Effector memory CD8-positive, alpha-beta T cell (primary cell): Measurements from ENCODE around the gene KCNK18.
A peak's percentile ranks its signal among the peaks of the same experiment; 100 is the strongest.

Experiments
- ATAC-seq: fragments of 150-1000 bp; cut with Tn5 transposase; replicated peaks from 2 replicates; pipeline ENCODE4 v1.10.0; 2021; ENCODE audit warnings: mild to moderate bottlenecking, moderate library complexity
- DNase-seq, 3 experiments: peaks; one replicate each; pipeline ENCODE4 v3.0.0; 2021
- H3K27ac Mint-ChIP-seq, 2 donors: one replicate each; pipeline ENCODE4 v1.8.0; 2022; ENCODE audit warnings: mild to moderate bottlenecking in 2 of 2, mixed read lengths in 2 of 2, moderate library complexity in 2 of 2
- H3K27me3 Mint-ChIP-seq, 2 donors: one replicate each; pipeline ENCODE4 v1.8.0; 2022; ENCODE audit warnings: mixed read lengths in 2 of 2
- H3K36me3 Mint-ChIP-seq: one replicate; pipeline ENCODE4 v1.8.0; 2022; ENCODE audit warnings: mild to moderate bottlenecking, moderate library complexity, mixed read lengths; ENCODE audit not compliant: insufficient read depth
- H3K4me1 Mint-ChIP-seq, 2 donors: one replicate each; pipeline ENCODE4 v1.8.0; 2022; ENCODE audit warnings: low read depth in 2 of 2, mixed read lengths in 2 of 2
- H3K4me3 Mint-ChIP-seq, 2 donors: one replicate each; pipeline ENCODE4 v1.8.0; 2022; ENCODE audit warnings: mild to moderate bottlenecking in 2 of 2, mixed read lengths in 2 of 2, moderate library complexity in 2 of 2
- H3K9me3 Mint-ChIP-seq, 2 donors: one replicate each; pipeline ENCODE4 v1.8.0; 2022; ENCODE audit warnings: mixed read lengths in 2 of 2

The KCNK18 gene

GRCh38 chr10:117239721-117240620, 42.7 kb downstream of the KCNK18 start:
- Mint-ChIP-seq H3K36me3 (no peaks in the 10 kb centered on the region), H3K4me1 (peaks cover 6 to 8% of the 10 kb centered on the region in 2 donors), H3K4me3 (no peak overlapping the region), H3K27me3 (peaks cover 48 to 73% of the 10 kb centered on the region in 2 donors), H3K9me3 (no peaks in the 10 kb centered on the region), H3K27ac (no peak overlapping the region)
- no peak for DNase-seq
- no peak for ATAC-seq

GRCh38 chr10:117240621-117241529, 43.6 kb downstream of the KCNK18 start, which contains the start of gene SLC18A2:
TSS of gene SLC18A2 (plus strand) at chr10:117241114. CDS start at chr10:117241694, 580 bp downstream.
- Mint-ChIP-seq H3K9me3 (no peaks in the 10 kb centered on the region), H3K4me3 (peak within 1 kb of the TSS; percentile 48 to 63), H3K27me3 (peaks cover 57 to 73% of the 10 kb centered on the region in 2 donors), H3K27ac (no peak within 1 kb of the TSS), H3K36me3 (no peaks in the 10 kb centered on the region), H3K4me1 (peaks cover 3 to 8% of the 10 kb centered on the region in 2 donors)
- ATAC-seq (no peak), DNase-seq (no peak)

DNA sequence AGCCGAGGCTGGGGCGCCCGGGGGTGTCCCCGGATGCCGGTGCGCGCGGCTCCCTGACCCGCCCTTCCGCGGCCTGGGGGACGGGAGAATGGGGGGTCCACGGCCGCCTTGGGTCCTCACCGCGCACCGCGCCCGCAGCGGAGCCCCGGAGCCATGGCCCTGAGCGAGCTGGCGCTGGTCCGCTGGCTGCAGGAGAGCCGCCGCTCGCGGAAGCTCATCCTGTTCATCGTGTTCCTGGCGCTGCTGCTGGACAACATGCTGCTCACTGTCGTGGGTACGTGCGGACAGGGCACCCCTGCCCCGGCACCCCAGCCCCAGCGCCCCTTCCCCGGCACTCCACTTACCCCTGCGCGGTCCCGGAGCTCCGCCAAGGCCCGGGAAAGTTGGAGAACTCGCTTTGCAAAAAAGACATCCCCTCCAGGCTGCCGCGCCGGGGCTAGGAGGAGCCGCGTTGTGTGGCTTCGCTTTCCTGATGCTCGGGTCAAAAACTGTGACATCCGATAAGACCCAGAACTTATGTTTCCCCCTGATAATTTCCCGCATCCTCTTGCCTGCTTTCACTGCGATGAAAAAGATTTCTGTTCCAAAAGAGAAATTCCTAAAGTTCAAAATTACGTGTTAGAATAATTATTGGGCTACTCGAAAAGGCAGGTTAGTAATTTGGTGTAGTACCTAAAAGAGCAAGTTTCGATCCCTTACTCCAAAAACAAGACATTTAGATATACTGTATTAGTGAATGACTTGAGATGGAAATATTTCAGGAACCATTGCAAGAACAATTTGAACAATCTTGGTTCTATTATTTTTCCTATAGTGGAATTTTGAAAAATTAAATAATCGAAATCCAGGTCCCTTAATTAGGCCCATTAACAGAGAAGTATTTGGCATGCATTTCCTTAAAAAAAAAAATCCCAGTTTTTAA, 44.5 kb downstream of the KCNK18 start:
- no peak for DNase-seq
- ATAC-seq, result no peak
- no peak overlapping the region for H3K27ac Mint-ChIP-seq
- peak overlapping the region; percentile 48 to 63 for H3K4me3 Mint-ChIP-seq
- H3K9me3 Mint-ChIP-seq, result no peaks in the 10 kb centered on the region
- H3K27me3 Mint-ChIP-seq, result peaks cover 66 to 69% of the 10 kb centered on the region in 2 donors
- H3K4me1 Mint-ChIP-seq, result peaks cover 3 to 8% of the 10 kb centered on the region in 2 donors
- no peaks in the 10 kb centered on the region for H3K36me3 Mint-ChIP-seq

DNA sequence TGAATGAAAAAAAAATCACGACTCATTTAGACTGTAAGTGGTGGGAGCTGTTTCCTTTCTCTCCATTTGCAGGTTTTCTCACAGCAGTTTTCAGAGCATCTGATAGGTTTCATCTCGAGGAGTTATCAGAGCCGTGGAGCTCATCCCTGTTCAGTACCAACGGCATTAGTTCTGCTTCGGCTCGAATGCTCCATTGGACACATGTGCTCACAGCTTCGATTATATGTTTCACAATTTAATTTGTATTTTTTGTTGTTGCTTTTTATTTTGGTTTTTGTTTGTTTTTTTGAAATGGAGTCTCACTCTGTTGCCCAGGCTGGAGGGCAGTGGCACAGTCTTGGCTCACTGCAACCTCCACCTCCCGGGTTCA, 45.2 kb downstream of the KCNK18 start:
- Mint-ChIP-seq H3K4me1 (peaks cover 3 to 5% of the 10 kb centered on the region in 2 donors), H3K27ac (no peak overlapping the region), H3K27me3 (peaks cover 68 to 69% of the 10 kb centered on the region in 2 donors), H3K4me3 (no peak overlapping the region), H3K36me3 (no peaks in the 10 kb centered on the region), H3K9me3 (no peaks in the 10 kb centered on the region)
- DNase-seq (no peak), ATAC-seq (no peak)

- Mint-ChIP-seq H3K27ac (no peak overlapping the region), H3K4me1 (peaks cover 0 to 5% of the 10 kb centered on the region in 2 donors), H3K9me3 (no peaks in the 10 kb centered on the region), H3K4me3 (no peak overlapping the region), H3K36me3 (no peaks in the 10 kb centered on the region), H3K27me3 (peaks cover 60 to 87% of the 10 kb centered on the region in 2 donors)
- DNase-seq, result no peak
- ATAC-seq, result no peak
Observed at GRCh38 chr10:117246997-117247671, 49.8 kb downstream of the KCNK18 start.

GRCh38 chr10:117248750-117249465, 51.6 kb downstream of the KCNK18 start:
- H3K27ac Mint-ChIP-seq, result no peak overlapping the region
- peaks cover 0 to 5% of the 10 kb centered on the region in 2 donors for H3K4me1 Mint-ChIP-seq
- no peaks in the 10 kb centered on the region for H3K36me3 Mint-ChIP-seq
- no peak overlapping the region for H3K4me3 Mint-ChIP-seq
- no peak for ATAC-seq
- H3K27me3 Mint-ChIP-seq, result peaks cover 49 to 69% of the 10 kb centered on the region in 2 donors
- no peak for DNase-seq
- no peaks in the 10 kb centered on the region for H3K9me3 Mint-ChIP-seq

GRCh38 chr10:117249493-117250093, 52.3 kb downstream of the KCNK18 start:
- H3K9me3 Mint-ChIP-seq, result no peaks in the 10 kb centered on the region
- ATAC-seq (no peak), DNase-seq (no peak)
- no peak overlapping the region for H3K4me3 Mint-ChIP-seq
- H3K4me1 Mint-ChIP-seq, result peaks cover 0 to 5% of the 10 kb centered on the region in 2 donors
- no peaks in the 10 kb centered on the region for H3K36me3 Mint-ChIP-seq
- H3K27ac Mint-ChIP-seq, result no peak overlapping the region
- H3K27me3 Mint-ChIP-seq, result peaks cover 43 to 62% of the 10 kb centered on the region in 2 donors

DNA sequence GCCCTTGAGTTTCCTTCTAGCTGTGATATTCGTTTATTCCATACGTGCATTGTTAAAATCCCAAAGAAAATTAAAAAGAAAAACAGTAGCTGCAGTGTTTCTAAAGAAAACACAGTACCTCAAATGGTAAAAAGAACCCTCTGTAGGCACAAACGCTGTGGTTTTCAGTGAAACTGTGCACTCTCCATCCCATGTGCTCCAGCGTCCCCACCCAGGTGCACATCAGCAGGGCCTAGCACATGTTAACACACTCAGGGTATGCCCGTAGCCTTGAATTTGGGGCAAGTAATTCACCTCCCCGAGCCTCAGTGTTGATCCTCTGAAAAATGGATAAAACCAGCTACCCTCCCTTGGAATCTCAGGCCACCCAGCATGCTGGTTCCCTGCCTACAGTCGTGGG, 53.1 kb downstream of the KCNK18 start:
- H3K4me1 Mint-ChIP-seq, result peaks cover 0 to 5% of the 10 kb centered on the region in 2 donors
- no peak overlapping the region for H3K27ac Mint-ChIP-seq
- no peak for ATAC-seq
- H3K9me3 Mint-ChIP-seq, result no peaks in the 10 kb centered on the region
- no peak for DNase-seq
- no peak overlapping the region for H3K4me3 Mint-ChIP-seq
- H3K27me3 Mint-ChIP-seq, result peaks cover 42 to 54% of the 10 kb centered on the region in 2 donors
- H3K36me3 Mint-ChIP-seq, result no peaks in the 10 kb centered on the region

GRCh38 chr10:117253908-117254307, 56.6 kb downstream of the KCNK18 start:
- no peak for DNase-seq
- Mint-ChIP-seq H3K36me3 (no peaks in the 10 kb centered on the region), H3K27ac (no peak overlapping the region), H3K4me3 (no peak overlapping the region), H3K9me3 (no peaks in the 10 kb centered on the region), H3K27me3 (peaks cover 37 to 54% of the 10 kb centered on the region in 2 donors), H3K4me1 (peaks cover 0 to 3% of the 10 kb centered on the region in 2 donors)
- no peak for ATAC-seq

- H3K27ac Mint-ChIP-seq, result no peak overlapping the region
- H3K9me3 Mint-ChIP-seq, result no peaks in the 10 kb centered on the region
- no peak for DNase-seq
- ATAC-seq, result no peak
- no peak overlapping the region for H3K4me3 Mint-ChIP-seq
- H3K4me1 Mint-ChIP-seq, result peaks cover 0 to 3% of the 10 kb centered on the region in 2 donors
- no peaks in the 10 kb centered on the region for H3K36me3 Mint-ChIP-seq
- peaks cover 38 to 54% of the 10 kb centered on the region in 2 donors for H3K27me3 Mint-ChIP-seq
Observed at GRCh38 chr10:117254338-117254737, 57.0 kb downstream of the KCNK18 start.

- ATAC-seq, result no peak
- H3K27me3 Mint-ChIP-seq, result peaks cover 45 to 54% of the 10 kb centered on the region in 2 donors
- H3K4me1 Mint-ChIP-seq, result peaks cover 0 to under 1% of the 10 kb centered on the region in 2 donors
- no peak overlapping the region for H3K4me3 Mint-ChIP-seq
- H3K9me3 Mint-ChIP-seq, result no peaks in the 10 kb centered on the region
- no peak for DNase-seq
- H3K36me3 Mint-ChIP-seq, result no peaks in the 10 kb centered on the region
- H3K27ac Mint-ChIP-seq, result no peak overlapping the region
Observed at GRCh38 chr10:117254774-117255735, 57.8 kb downstream of the KCNK18 start.
